Motor neuron (in vitro differentiated cells): ENCODE measurements around the gene BCAN. TPM values are rescaled to one million over a fixed set of nuclear protein-coding genes. Genes with fewer than 3 reads are reported as not detected.

ENCODE experiments used
- ATAC-seq, 8 experiments: fragments of 200-7000 bp; cut with Tn5 transposase; replicated peaks in 6 of 8; 2 replicates each; pipeline ENCODE4 v1.8.0; 2021; ENCODE audit warnings: mild to moderate bottlenecking in 8 of 8, moderate library complexity in 8 of 8
- H3K27ac ChIP-seq, 2 donors: fragments of 250-450 bp; sonication (Bioruptor Pico); 2 replicates each; pipeline ENCODE4 v1.9.0; 2021; ENCODE audit warnings: antibody characterized with exemption in 2 of 2, mild to moderate bottlenecking in 2 of 2, moderate library complexity in 1 of 2
- H3K4me1 ChIP-seq, 2 donors: fragments of 250-450 bp; sonication (Bioruptor Pico); replicated peaks in 1 of 2; 2 replicates each; pipeline ENCODE4 v1.6.1; 2021; ENCODE audit warnings: antibody characterized with exemption in 2 of 2, mild to moderate bottlenecking in 2 of 2, moderate library complexity in 1 of 2
- H3K4me3 ChIP-seq, 5 donors: fragments of 250-450 bp; sonication (Bioruptor Pico); 2 replicates each; pipeline ENCODE4 v1.9.0; 2021; ENCODE audit warnings: antibody characterized with exemption in 5 of 5, mild to moderate bottlenecking in 5 of 5, moderate library complexity in 4 of 5
- WGBS, 10 experiments: fragments of 450-650 bp; shearing (Covaris generic); methylation state at CpG; one replicate each; pipeline ENCODE4 v1.0.0; 2022; 5-methylcytosine and 5-hydroxymethylcytosine counted together
- in situ Hi-C, 9 experiments: fragments of 400-800 bp; cut with MboI; loops; one replicate each; pipeline ENCODE4 v1.15.0; 2021; ENCODE audit warnings: low sequenced_read_pairs in 9 of 9, low pct_unique_long_range_greater_than_20kb in 2 of 9; ENCODE audit not compliant: unreplicated experiment in 9 of 9
- total RNA-seq, 8 experiments: library from RNA; unstranded; fragments of 300-600 nt; gene quantifications; 2 replicates each; pipeline versions ENCODE4 v1.2.3 to v1.2.4, GENCODE V29; 2022

The BCAN gene
- total RNA-seq, 8 experiments from 2014 or later, result 0.66 to 25.1 (median 1.7) TPM

DNA sequence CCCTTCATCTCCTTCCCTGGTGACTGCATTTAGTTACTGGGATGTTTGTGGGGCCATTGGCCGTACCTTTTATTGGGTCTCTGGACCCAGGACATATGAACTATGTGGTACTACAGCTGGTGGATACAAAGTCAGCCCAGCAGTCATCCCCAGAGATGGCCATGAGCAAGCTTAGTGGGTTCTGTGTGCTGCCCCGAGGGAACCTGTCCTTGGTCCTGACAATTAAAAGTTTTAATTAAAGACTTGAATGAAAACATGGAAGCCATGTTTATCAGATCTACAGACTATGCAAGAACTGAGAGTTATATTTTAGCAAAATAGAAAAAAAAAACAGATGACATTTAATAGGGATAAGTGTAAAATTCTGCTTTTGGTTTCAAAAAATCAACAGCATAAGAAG lies 38.1 kb downstream of the BCAN start:
- Histone ChIP-seq H3K27ac (no peak overlapping the region), H3K4me3 (no peak overlapping the region), H3K4me1 (peaks cover 8 to 9% of the 10 kb centered on the region in 2 donors)
- ATAC-seq, result no peak
- 25 to 90% (median 46%) methylated on average over 1 to 2 of the region's 2 CpGs; no CpG with 5 or more reads in 1 of the 10 experiments for WGBS, 10 experiments
- in situ Hi-C loops, result loop anchor here in 2 of 9 experiments (25.0 kb wide), 1 partner anchor 182 kb away; the partner anchor contains the start of genes INSRR (in 2 of the 2) and NTRK1 (in 2 of the 2)

DNA sequence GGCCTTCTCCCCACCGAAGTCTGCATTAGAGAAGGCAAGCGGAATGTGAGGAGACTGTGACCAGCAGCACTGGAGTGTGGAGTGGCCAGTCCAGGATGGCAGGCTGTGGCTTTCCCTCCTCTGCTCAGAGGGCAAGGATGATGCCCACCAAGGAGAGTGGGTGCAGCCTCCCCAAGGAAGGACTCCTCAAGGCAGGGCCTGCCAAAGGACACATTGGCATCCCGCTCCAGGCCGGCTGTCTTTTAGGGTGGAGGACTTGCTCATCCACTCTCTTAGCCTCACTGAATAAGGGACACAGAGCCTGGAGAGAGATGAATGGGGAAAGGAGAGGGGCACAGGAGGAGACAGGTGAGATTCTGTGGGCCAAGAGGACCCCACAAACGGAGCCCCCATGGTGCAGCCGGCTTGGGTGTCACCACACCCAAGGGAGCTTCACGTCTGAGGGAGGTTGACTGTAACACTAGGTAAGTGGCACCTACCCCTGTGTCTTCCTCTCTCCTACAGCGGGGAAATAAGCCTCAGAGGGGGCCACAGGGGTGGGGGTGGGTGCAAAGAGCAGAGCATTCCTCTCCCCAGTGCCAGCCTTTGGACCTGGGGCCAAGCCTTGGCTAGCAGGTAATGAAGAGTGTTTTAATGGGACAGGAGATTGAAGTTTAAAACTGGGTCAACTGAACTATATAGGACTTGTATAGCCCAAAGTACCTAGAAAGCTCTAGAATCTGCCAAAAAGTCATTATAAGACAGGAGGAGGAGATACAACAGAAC lies 39.5 kb downstream of the BCAN start:
- Histone ChIP-seq H3K27ac (no peak overlapping the region), H3K4me1 (peaks cover 6 to 8% of the 10 kb centered on the region in 2 donors), H3K4me3 (no peak overlapping the region)
- ATAC-seq, result no peak
- in situ Hi-C loops, result loop anchor here in 2 of 9 experiments (25.0 kb wide), 1 partner anchor 181 kb away; the partner anchor contains the start of genes INSRR (in 2 of the 2) and NTRK1 (in 2 of the 2)
- WGBS, 10 experiments, result 47 to 100% (median 86%) methylated on average over 1 to 6 of the region's 8 CpGs; no CpG with 5 or more reads in 3 of the 10 experiments

DNA sequence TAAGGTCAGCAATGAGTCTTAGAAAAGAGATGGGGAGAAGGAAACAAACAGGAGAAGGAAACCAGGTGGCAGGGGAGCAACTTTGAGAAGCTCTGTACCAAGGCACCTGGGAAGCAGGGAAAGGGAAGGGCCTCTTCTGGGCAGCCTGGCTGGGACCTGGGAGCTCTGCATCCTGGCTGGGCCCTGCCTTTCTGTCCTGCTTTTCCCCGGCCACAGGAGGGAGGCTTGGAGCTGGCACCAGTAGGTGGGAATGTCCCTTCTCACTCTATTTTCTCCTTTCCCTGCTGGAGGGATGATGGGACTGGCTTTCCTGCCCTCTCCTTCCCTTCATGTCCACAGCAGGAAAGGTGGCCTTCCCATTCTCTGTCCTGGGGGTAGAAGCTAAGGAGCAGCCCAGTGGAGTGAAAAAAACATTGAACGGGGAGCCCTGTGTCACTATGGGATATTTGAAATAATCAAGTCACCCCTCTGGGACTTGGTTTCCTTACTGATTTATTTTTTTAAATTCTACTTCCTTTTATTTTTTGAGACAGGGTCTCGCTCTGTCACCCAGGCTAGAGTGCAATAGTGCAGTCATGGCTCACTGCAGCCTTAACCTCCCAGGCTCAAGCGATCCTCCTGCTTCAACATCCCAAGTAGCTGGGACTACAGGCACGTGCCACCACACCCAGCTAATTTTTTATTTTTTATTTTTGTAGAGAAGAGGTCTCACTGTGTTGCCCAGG lies 40.4 kb downstream of the BCAN start:
- Histone ChIP-seq H3K4me3 (no peak overlapping the region), H3K27ac (no peak overlapping the region), H3K4me1 (peaks cover 6 to 8% of the 10 kb centered on the region in 2 donors)
- WGBS, 10 experiments, result 39 to 100% (median 67%) methylated on average over 1 to 5 of the region's 5 CpGs; no CpG with 5 or more reads in 1 of the 10 experiments
- in situ Hi-C loops, result loop anchor here in 2 of 9 experiments (25.0 kb wide), 1 partner anchor 180 kb away; the partner anchor contains the start of genes INSRR (in 2 of the 2) and NTRK1 (in 2 of the 2)
- ATAC-seq, result peak in 1 of 8 experiments; percentile 30

DNA sequence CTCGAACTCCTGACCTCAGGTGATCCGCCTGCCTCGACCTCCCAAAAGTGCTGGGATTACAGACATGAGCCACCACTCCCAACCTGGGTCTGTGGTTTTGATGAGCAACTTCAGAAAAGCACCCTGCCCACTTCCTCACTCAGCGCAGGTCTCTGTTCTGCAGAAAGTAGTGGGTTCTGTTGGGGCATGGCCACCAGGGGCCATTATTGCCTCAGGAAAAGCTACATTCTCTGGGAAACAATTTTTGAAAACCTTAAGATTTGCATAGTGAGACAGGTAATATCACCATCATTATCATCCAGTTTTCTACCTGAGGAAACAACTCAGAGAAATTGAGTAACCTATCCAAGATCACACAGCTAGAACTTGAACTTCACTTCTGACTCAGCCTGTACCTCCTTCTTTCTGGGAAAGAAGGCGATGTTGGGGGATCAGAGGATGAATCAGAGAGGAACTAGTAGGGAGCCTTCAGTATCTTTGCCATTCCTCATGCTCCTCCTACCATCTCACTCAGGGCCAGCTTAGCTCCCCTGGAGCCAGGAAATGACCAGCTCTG lies 42.4 kb downstream of the BCAN start:
- in situ Hi-C loops, result loop anchor here in 2 of 9 experiments (25.0 kb wide), 1 partner anchor 178 kb away; the partner anchor contains the start of genes INSRR (in 2 of the 2) and NTRK1 (in 2 of the 2)
- WGBS, 10 experiments, result 0 to 100% (median 90%) methylated on average over 1 to 5 of the region's 5 CpGs; no CpG with 5 or more reads in 3 of the 10 experiments
- H3K4me1 ChIP-seq, result peaks cover 3 to 6% of the 10 kb centered on the region in 2 donors
- ATAC-seq, result no peak
- no peak overlapping the region for H3K27ac ChIP-seq
- H3K4me3 ChIP-seq, result no peak overlapping the region

DNA sequence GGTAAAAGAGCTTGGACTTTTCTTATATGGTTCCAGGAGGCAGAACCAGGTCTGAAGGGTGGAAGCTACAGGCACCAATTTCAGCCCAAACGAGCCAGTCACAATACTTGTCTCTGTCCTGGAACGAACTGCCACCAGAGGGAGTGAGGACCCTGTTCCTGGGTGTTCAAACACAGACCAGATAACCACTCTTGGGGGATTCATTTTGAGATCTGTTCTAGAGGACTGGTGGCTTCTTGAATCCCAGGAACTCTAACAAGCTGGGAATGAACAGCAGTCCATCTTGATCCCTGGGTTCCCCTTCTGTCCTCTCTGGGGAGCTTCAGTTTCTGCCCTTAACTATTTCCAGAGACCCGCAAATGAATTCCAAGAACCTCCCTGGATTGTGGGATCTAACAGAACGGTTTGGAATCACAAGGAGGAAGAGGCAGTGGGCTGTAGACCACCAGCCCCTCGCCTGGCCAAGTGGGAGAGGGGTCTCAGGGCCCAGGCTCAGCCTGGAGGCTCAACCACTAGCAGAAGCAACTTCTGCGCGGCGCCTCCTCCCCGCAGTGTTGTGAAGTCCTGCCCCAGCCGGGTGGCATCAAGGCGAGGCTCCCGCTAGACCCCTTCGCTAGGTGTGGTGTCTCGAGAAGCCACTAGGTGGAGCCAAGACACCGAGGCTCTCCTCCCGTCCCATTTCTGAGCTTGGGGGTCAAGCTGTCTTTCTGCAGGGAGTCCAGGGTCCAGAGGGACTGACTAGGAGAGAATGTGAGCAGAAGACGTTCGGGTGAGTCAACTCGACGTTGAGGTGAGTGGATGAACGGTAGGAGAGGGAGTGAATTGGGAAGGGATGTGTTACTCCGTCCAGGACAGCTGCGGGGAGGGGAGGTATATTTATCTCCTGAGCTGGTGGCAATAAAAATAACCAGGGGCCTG lies 47.4 kb downstream of the BCAN start:
- peak overlapping the region; percentile 11 to 24 (median 16) for H3K4me3 ChIP-seq
- ATAC-seq, result peak; percentile 81 to 96 (median 89)
- H3K27ac ChIP-seq, result peak overlapping the region in 1 of 2 donors; percentile 56
- peaks cover 52 to 54% of the 10 kb centered on the region in 2 donors for H3K4me1 ChIP-seq
- in situ Hi-C loops, result loop anchor here in 3 of 9 experiments (5.0 to 25.0 kb wide), 2 partner anchors 33 to 173 kb away; partner anchors contain the start of genes INSRR (in 2 of the 3) and NTRK1 (in 2 of the 3)
- WGBS, 10 experiments, result 0 to 20% (median 1%) methylated on average over 1 to 17 of the region's 23 CpGs; no CpG with 5 or more reads in 2 of the 10 experiments

DNA sequence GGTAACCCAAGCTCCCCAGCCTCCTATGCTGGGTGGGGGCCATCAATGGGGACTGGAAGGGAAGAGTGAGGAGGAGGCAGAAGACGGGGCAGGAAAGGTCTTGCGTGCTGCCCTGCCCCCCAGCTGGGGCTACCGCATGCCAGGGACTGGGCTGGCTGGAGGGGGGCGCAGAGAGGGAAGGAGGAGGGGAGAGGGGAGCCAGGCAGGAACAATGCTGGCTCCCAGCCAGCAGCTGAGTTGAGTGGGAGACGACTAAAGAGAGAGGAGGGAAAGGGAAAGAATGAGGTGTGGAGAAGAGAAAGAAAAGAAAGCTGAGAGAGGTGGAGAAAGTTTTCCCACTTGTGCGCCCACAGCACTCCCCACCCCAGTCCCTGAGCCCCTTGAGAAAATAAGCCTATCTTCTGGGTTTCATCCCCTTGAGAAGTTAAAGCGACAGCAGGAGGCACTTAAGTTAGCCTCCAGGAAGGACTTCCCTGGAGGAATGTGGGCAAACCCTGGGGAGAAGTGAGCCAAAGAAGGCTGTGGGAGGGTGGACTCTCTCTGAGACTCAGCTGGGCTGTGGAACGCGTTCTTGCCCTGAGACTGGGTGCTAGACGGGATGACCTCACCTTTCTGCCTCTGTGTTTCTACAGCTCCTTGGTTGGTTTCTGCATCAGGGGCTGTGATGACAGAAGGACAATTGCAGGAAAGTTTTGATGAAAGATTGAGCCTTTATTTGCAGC lies 48.2 kb downstream of the BCAN start:
- in situ Hi-C loops, result loop anchor here in 3 of 9 experiments (5.0 to 25.0 kb wide), 2 partner anchors 32 to 172 kb away; partner anchors contain the start of genes INSRR (in 2 of the 3) and NTRK1 (in 2 of the 3)
- peak in 4 of 8 experiments; percentile 20 to 40 (median 28) for ATAC-seq
- H3K27ac ChIP-seq, result peak overlapping the region in 1 of 2 donors; percentile 56
- H3K4me1 ChIP-seq, result peaks cover 53 to 58% of the 10 kb centered on the region in 2 donors
- H3K4me3 ChIP-seq, result peak overlapping the region in 4 of 5 donors; percentile 11 to 24 (median 17)
- 23 to 57% (median 31%) methylated on average over 1 to 4 of the region's 10 CpGs; no CpG with 5 or more reads in 5 of the 10 experiments for WGBS, 10 experiments

DNA sequence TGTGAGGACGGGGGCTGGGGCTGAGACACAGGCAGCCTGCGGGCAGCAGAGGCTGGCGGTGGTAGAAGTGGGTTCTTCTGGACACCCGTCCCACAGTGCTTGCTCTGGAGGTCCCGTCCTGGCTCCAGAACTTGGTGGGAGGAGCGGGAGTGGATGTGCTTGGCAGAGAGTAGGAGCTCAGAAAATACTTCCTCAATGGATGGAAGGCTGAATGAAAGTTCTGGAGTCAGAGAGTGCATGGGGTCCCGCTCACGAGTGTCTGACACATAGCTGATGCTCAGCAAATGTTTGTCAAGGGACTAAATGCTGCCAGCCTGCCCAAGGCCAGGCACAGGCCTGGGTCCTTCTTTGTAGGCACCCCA lies 48.7 kb downstream of the BCAN start:
- peak overlapping the region in 1 of 2 donors; percentile 61 for H3K27ac ChIP-seq
- in situ Hi-C loops, result loop anchor here in 2 of 9 experiments (25.0 kb wide), 1 partner anchor 172 kb away; the partner anchor contains the start of genes INSRR (in 2 of the 2) and NTRK1 (in 2 of the 2)
- no peak overlapping the region for H3K4me3 ChIP-seq
- peaks cover 53 to 58% of the 10 kb centered on the region in 2 donors for H3K4me1 ChIP-seq
- no peak for ATAC-seq
- WGBS, 10 experiments, result 21 to 43% (median 30%) methylated on average over 2 to 8 of the region's 8 CpGs; no CpG with 5 or more reads in 6 of the 10 experiments

DNA sequence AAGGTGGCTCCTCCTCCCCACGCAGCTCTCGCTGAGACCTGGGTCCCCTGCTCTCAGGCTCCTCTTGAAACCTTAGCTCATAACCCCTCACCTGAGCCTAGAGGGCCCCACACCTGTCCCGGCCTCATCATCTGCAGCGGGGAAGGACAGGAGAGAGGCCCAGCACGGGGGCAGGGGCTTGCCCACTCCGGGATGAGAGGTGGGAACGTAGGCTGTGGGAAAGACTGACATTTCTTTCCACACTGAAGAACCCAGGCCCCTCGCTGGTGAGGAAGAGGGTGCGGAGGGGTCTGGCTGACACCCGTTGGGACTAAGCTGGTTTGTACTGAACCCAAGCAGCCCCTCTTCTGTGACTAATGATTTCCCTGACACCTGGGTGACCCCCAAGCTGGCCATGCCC lies 49.3 kb downstream of the BCAN start:
- ATAC-seq, result no peak
- H3K27ac ChIP-seq, result peak overlapping the region in 1 of 2 donors; percentile 61
- WGBS, 10 experiments, result 20 to 90% (median 24%) methylated on average over 1 to 3 of the region's 10 CpGs; no CpG with 5 or more reads in 7 of the 10 experiments
- H3K4me3 ChIP-seq, result no peak overlapping the region
- in situ Hi-C loops, result loop anchor here in 2 of 9 experiments (25.0 kb wide), 1 partner anchor 171 kb away; the partner anchor contains the start of genes INSRR (in 2 of the 2) and NTRK1 (in 2 of the 2)
- H3K4me1 ChIP-seq, result peaks cover 53 to 58% of the 10 kb centered on the region in 2 donors

DNA sequence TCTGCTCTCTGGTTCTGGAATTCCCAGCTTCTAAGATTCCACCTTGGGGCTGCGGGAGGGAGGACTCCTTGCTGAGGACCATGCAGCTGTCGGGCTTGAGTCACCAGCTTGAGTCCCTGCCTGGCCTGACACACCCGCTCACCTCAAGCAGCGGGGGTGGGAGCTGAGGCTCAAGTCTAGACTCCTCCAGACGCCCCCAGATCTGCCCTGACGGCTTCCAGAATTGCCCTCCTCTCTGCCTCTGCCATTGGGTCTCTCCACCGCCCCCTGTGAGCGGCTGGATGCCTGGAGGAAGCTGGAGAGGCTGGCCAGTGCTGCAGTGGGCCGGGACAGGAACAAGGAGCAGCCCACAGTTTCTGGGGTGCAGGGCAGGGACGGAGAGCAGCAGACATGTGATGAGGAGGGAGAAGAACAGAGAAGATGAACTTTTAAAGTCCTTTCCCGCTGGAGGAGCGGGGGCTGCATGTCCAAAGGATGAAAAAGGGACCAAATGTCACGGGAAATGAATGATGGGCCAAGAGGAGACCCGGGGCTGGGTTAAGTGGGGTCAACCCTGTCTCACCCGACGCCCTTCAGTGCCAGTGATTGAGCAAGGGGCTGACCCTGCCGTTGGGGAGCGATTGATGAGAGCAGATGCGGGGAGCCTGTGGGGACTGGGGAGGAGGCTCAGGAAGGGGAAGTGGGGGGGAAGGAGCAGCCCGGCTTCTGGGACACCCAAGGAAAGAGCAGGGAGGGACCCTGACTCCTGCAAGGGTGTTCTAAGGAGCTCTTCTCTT lies 49.9 kb downstream of the BCAN start:
- H3K4me1 ChIP-seq, result peaks cover 54 to 58% of the 10 kb centered on the region in 2 donors
- in situ Hi-C loops, result loop anchor here in 2 of 9 experiments (25.0 kb wide), 1 partner anchor 170 kb away; the partner anchor contains the start of genes INSRR (in 2 of the 2) and NTRK1 (in 2 of the 2)
- H3K27ac ChIP-seq, result peak overlapping the region in 1 of 2 donors; percentile 61
- ATAC-seq, result peak in 6 of 8 experiments; percentile 7 to 32 (median 22)
- no peak overlapping the region for H3K4me3 ChIP-seq
- 0 to 40% (median 8%) methylated on average over 1 to 12 of the region's 20 CpGs; no CpG with 5 or more reads in 2 of the 10 experiments for WGBS, 10 experiments

DNA sequence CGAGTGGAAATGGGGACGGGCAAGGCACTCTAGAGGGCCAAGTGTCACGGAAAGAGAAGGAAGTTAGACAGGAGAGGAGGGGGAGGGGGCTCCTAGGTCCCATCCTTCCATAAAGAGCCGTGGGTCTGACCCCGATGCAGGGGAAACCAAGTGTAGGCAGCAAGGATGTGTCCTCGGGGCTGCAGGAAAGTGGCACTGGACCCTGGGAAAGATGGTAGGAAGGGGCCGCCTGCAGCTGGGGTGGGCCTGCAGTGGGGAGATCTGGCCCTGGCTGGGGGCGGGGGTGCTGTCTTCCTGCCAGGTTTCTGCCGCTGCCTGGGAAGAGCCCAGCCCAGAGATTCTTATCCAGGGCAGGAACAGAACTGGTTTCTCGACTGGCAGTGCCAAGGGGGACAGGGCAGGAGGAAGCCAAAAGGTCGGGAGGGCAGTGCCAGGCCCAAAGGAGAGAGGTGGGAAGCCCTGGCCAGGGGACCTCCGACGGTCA lies 50.6 kb downstream of the BCAN start:
- WGBS, 10 experiments, result 0 to 7% (median 0%) methylated on average over 1 to 4 of the region's 13 CpGs; no CpG with 5 or more reads in 7 of the 10 experiments
- ATAC-seq, result no peak
- H3K4me1 ChIP-seq, result peaks cover 60 to 64% of the 10 kb centered on the region in 2 donors
- peak overlapping the region; percentile 4 to 51 for H3K27ac ChIP-seq
- no peak overlapping the region for H3K4me3 ChIP-seq
- in situ Hi-C loops, result loop anchor here in 2 of 9 experiments (25.0 kb wide), 1 partner anchor 170 kb away; the partner anchor contains the start of genes INSRR (in 2 of the 2) and NTRK1 (in 2 of the 2)
